HT1080 (cell line): ENCODE data around the gene FAM184A. TPM values are rescaled to one million over a fixed set of nuclear protein-coding genes. Genes with fewer than 3 reads are reported as not detected.

Source experiments
- DNase-seq: peaks from one replicate; pipeline ENCODE4 v3.0.0-alpha.2; 2015; ENCODE audit warnings: low read depth
- total RNA-seq: library from RNA; depleted of rRNA; stranded (reverse); fragments of >200 nt; shearing (Covaris generic); gene quantifications from 2 replicates; pipeline ENCODE4 v1.2.3, GENCODE V29; 2014

Gene FAM184A
- total RNA-seq, 1 experiment from 2014 or later: 0.31 TPM

DNA sequence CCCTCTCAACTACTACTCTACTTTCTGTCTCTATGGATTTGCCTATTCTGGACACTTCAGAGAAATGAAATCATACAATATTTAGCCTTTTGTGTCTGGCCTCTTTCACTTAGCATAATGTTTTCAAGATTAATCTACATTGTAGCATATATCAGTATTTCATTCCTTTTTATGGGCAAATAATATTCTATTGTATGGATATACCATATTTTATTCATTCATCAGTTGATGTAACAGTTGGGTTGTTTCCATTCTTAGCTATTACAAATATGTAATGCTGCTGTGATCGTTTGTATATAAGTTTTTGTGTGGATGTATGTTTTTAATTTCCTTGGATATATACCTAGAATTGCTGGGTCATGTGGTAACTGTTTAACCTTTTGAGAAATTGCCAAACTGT, 23.4 kb downstream of the FAM184A start:
- no peak for DNase-seq

DNA sequence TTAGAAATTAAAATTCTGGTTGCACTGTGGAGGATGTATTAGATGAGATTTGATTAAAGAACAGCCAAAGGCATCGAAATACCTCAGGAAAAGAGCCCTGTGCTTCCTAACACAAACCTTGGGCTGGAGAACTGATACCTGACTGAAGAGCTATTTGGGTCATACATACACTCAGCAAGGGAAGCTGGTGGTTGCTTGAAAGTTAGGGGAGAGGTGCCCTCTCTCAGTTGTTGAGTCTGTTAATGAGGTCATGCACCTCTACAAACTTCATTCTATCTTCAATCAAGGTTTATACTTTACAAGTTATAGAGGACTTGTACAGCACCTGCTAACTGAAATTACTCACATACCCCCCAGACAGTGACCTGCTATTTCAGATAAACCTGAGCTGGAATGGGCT, 25.5 kb downstream of the FAM184A start:
- DNase-seq: no peak

DNA sequence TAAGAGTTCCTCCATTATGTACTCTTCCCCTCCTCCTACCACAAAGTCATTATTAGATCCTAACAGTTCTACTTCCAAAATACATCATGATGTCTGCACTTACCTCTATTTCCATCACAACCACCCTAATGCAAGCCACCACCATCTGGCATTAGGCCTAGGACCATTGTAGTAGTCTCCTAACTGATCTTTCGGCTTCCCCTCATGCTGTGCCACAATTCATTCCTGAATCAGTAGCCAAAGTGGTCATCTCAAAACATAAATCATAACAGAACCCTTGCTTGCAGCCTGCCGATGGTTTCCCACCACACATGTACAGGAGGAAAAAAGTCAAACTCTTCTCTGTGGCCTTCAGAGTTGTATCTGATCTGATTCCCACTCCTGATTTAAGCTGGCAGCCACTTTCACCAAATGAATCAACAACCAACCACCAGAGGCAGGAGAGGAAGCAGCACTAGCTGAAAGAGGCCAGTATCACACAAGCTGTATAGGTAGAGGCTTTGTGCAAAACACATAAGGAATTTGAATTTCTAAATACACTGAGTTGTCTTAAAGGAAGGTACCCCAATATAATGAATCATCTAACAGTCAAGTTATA, 26.1 kb downstream of the FAM184A start:
- DNase-seq: no peak

DNA sequence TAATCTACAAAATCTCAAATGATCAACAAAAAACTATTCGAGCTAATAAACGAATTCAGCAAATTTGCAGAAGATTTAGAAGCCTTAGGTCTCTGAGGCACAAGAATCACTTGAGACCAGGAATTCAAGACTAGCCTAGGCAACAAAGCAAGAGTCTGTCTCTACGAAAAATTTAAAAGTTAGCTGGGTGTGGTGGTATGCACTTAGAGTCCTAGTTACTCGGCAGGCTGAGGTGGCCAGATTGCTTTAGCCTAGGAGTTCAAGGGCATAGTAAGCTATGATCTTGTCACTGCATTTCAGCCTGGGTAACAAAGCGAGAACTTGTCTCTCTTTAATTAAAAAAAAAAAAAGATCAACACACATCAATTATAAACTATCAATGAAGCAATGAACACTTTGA, 34.2 kb downstream of the FAM184A start:
- DNase-seq: no peak

DNA sequence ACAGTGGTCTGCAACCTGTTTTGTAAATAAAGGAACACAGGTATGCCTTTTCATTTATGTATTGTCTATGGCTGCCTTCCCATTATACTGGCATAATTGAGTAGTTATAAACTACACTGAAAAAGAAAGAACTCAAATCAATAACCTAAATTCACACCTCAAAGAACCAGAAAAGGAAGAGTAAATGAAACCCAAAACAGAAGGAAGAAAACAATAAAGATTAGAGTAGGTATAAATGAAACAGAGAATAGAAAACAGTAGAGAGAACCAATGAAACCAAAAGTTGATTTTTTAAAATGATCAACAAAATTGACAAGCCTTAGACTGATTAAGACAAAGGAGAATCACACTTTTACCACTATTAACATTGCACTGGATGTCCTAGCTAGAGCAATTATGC, 34.7 kb downstream of the FAM184A start:
- DNase-seq: no peak

DNA sequence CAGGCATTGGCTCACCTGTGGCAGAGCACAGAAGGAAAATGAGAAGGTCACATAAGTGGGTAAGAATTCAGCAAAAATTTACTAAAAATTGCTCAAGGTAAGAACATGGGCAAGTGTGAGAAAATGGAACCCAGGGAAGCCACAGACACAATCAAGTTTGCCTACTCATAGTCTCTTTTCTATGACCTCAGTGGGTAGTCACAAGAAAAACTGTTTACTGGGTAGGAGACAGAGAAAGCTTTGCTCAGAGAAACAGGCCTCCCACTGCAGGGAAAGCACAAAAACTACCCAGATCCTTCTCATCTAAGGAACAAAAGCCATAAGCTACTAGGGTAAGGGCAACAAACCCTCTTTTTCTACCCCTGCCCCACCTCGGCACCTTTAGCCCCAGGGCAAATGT, 35.2 kb downstream of the FAM184A start:
- DNase-seq: no peak

DNA sequence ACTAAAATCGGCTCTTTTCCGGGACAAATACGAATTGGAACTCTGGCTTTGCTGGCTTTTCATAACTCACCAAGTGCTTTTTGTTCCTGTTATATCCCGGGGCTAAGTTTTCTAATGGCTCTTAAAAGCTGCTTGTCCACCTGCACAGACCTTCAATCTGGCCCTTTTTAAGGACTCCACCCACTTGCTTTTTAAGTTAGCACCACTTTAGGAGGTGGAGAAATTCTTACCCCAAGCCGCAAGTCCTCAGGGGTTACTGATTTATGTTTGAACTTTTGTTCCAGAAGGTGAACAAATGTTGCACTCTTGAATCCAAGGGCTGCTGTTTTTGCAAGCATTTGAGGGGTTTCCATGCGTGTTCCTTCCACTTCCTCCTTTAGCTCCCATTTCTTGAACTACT, 37.8 kb downstream of the FAM184A start:
- no peak for DNase-seq

DNA sequence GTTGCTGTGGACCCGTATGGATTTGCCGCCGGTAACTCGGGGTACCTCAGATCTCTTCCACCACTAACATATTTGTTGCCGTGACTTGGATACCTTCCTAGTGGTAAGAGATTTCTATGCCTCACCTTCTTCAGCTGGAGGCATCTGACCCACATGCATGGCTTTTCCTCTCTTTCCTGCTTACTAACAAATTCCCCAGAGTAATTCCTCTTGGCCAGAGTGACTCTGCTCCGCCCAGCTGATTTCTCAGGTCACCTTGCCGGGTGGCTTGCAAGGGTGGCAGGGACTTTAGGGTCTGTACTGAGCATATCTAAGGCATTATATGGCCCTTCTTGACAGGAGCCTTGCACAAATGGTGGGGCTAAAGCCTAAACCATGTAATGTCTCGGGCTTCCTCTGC, 38.2 kb downstream of the FAM184A start:
- no peak for DNase-seq

DNA sequence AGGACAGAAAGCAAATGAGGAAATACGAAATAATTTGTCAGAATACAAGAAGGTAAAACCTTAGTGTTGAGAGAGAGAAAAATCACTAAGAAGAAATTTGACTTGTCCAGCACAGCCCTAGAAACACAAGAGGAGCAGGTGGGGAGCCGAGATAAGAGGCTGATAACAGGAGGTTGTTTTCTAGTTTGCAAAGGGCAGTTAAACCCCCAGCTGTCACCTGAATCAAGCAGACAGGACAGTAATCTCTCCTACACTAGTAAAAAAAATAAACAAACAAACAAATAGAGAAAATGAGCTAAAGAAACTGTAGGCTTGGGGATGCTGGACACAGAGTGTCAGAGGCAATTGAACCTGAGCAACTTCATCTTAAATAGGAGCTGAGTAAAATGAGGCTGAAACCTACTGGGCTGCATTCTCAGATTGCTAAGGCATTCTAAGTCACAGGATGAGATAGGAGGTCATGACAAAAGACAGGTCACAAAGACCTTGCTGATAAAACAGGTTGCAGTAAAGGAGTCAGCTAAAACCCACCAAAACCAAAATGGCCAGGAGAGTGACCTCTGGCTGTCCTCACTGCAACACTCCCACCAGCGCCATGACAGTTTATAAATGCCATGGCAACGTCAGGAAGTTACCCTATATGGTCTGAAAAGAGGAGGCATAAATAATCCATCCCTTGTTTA, 40.4 kb downstream of the FAM184A start:
- DNase-seq: no peak

DNA sequence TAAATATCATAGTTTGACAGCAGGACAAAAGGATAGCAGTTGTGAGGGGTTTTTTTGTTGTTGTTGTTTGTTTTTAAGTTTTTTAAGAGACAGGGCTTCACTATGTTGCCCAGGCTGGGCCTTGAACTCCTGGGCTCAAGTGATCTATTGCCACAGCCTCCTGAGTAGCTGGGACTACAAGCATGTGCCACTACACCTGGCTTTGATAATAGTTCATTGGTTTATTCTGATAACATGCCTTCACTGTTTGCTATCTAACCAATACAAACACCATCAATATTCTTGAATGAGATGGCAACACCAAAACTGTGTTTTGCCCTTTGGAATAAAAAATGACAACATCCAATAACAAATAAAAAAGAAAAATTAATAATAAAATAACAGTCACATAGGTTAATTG, 41.2 kb downstream of the FAM184A start:
- no peak for DNase-seq

DNA sequence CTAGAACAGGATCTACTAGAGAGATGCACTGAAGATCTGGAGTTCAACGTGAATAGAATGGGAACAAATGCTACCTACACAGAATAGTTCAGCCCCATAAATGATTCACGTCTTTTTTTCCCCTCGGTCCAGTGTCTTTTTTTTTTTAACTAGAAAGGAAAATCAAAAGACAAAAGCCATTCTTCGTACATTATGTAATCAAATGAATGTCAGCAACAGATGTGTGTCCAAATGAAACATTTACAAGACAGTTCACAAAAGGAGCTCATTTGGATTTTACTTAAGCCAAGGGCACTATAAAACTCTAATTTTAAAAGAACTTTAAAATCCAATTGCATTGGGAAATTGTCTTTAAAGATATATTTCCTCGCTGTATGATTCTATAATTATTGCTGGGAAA, 42.4 kb downstream of the FAM184A start:
- no peak for DNase-seq

DNA sequence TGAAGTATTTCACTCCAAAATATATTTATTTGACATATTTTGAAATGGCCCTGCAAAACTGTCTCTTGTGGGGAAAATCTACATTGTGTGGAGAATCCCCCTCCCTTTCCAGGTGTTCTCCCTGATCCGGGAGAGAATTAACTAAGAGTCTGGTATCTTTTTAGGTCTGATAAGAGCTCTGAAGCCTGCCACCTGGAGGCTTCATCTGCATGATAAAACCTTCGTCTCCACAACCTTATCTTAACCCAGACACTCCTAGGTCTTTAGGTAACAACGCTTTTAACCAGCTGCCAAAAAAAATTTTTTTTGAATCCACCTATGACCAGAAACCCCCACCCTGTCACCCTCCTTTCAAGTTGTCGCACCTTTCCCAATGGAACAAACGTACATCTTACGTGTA, 43.0 kb downstream of the FAM184A start:
- DNase-seq: no peak

DNA sequence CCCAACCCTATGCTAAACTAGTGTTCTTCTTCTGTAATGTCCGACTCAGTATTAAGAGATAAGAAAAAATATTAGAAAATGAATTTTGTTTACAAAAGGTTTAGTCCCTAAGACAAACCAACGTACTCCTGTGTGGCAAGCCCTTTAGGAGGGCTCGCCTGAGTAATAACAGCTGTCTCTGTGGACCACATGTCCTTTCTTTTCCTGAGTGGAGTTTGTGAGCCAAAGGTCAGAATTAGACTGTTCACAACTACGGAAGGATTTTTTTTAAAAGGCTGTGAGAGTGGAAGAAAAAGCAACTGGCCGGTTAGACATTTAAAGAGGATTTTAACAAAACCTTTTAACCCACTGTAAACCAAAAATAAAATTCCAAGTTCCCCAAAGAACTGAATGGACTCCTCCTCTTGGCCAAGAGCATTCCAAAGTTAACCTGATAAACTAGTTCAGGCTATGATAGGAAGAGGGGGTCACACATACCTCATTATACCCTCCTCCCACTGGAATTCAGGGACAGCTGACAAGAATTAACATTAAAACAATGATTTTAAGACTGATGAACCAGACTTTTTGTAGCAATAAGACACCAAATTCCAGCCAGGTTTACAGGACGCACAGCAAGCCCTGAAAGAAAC, 43.5 kb downstream of the FAM184A start:
- no peak for DNase-seq

DNA sequence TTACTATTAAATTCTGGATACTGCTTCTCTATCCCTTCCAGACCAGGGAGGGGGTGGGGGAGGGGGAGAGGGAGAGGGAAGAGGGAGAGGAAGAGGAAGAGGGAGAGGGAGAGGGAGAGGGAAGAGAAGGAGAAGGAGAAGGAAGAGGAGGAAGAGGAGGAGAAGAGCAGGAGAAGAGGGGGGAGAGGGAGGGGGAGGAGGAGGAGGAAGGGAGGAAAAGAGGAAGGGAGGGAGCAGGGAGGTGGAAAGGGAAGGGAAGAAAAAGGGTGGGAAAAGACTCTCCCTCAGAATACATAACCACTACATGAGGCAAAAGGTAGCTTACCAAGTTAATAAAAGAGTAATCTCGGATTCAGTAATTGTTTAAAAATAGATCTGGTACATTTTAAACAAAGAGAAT, 46.0 kb downstream of the FAM184A start:
- no peak for DNase-seq

DNA sequence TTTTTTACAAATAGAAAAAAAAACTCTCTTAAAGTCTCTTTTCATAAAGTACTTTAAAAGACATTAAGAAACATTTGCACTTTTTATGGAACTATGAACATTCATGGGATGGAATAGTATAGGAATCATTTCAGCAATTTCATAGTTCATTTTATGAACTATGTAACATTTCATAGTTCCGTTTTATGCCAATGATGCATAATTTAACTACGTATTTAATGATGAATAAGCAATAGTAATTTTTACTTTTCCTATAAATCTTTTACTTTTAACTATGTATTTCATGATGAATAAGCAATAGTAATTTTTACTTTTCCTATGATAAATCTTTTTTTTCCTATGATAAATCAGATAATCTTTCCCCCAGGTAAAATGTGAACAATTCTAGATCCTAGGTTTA, 47.7 kb downstream of the FAM184A start:
- DNase-seq: no peak

DNA sequence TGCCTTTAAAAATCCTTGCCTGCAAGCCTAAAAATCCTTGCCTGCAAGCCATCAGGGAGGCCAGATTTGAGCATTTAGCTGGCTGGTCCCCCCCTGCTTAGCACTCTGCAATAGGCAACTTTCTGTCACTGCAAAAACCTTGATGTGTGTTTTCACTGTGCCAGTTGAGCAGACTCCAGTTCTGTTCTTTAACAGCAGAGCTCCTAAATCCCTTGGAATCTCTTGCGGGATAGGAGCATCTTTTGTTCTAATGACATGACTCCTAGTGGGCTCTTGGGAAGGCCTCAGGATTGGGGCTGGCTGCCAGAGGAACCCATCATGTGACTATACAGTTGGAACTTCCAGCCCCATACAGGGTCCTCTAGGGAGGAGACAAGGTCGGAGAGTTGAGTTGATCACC, 50.4 kb downstream of the FAM184A start:
- DNase-seq: no peak

DNA sequence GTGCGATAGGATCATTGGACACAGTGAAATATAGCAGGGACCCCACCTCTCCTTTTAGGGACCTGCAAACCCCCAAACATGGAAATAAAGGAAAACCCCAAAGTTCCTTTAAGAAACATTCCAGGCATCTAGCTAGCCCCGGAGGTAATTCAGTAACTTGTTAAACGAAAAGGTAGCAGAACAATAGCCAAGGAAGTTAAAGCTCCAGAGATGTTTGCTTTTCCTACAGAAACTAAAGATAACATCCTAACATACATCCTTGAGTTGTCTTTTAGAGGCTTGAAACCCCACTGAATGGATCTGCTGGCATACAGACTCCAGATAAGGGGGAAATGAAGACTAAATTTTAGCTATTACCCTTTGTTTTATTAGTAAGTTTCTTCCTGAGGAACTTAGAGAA, 51.0 kb downstream of the FAM184A start:
- DNase-seq: no peak

DNA sequence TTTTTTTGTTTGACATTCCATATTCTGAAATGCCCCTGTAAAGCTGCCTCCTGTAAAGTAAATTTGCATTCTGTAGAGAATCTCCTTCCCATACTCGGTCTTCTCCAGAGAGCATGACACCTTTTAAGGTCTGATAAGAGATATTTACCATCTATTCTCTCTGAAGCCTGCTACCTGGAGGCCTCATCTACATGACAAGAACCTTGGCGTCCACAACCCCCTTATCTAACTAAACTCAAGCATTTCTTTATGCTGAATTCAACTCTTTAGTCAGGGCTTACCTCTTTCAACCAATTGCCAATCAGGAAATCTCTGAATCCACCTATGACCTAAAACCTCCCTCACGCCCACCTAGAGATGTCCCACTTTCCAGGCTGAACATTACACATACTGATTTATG, 51.6 kb downstream of the FAM184A start:
- no peak for DNase-seq

DNA sequence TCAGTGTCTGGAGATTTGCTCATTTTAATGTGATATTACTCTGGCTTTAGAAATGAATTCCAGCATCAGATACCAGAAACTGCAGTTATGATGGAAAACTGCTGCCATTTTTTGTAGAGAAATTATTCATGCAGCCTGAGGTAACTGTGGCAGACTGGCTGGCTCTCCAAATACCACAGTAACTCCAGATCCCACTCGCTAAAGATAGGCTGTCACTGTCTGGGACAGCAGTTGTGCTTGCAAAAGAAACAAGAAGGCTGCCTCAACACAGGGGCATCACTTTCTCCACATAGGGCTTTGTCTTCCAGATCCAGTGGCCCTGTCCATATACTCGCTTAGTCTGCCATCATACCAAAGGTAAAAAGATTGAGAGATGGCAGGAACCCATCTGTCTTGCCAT, 52.7 kb downstream of the FAM184A start:
- no peak for DNase-seq

DNA sequence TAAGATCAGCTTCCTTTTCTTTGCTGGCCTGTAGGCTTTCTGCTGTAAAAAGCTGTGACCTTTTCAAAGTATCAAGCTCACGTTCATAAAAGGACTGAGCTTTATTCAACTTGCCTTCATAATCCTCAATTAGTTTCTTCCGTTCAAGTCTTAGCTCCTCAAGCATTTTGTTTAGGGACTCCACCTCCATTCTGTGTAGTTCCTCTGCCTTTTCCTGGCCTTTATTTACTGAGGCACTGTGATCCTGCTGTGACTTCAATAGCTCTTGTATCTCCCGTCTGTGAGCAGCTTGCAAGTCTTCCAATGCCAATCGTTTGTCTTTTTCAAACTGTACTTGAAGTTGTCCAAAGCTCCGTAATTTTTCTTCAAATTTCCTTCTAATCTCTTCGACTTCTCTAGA, 54.4 kb downstream of the FAM184A start:
- no peak for DNase-seq

DNA sequence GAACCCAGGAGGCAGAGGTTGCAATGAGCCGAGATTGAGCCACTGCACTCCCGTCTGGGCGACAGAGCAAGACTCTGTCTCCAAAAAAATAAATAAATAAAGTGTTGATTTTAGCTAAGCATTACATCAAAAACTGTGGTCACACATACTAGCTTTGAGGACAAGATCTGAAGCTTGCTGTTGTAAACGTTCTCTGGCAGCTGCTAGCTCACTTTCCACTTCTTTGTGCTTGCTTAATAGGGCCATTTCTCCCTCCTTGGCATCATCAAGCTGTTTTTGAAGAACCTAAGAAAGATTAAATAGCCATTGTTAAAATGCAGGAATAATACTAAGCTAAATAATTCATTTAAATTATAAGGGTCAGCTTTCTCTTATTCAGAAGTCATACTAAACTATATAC, 55.7 kb downstream of the FAM184A start:
- no peak for DNase-seq

DNA sequence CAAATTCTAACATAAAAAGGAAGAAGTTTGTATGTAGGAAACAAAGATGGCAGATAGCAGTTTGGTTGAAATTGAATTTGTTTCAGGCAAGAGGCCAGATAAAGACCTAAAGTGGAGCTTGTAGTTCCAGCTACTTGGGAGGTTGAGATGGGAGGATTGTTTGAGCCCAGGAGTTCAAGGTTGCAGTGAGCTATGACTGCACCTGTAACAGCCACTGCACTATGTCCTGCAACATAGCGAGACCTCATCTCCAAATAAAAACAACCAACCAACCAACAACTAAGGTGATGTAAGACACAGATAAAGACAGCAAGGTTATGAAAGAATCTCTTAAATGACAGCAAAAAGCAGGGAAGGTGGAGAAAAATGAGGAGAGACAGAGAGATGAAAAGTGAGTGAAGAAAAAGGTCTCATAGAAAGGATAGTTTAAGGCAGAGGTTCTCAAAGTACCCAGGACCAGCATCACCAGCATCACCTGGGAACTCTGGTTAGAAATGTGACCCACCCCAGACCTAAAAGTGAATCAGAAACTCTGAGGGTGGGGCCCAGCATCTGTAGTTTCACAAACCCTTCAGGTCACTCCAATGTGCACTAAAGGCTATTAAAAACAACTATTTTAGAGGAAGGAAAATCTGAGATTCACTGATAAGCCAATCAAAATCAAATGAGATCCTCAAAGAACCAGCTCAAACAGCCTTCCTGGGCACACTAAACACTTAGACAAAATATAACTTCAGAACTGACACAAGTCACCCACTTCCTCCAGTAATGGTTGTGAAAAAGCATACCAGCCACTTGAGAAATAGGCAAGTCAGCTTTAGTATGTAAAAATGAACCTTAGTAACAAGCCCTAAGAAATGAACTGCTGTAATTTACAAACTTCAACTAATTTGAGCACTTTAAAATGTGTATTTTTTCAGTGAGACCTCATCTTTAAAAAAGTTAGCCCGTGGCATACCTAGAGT, 57.6 kb downstream of the FAM184A start:
- no peak for DNase-seq
